HepG2 (cell line): Measurements from ENCODE around the gene GUCY1A2. TPM values are rescaled to one million over a fixed set of nuclear protein-coding genes. Genes with fewer than 3 reads are reported as not detected.

Experiments
- FOXA3 ChIP-seq: IDR thresholded peaks from 2 replicates; pipeline ENCODE4 v1.6.1; 2016; ENCODE audit warnings: missing genetic modification reagents, missing compliant biosample characterization
- HOXA9 ChIP-seq: sonication (generic); formaldehyde crosslinking; IDR thresholded peaks from 2 replicates; pipeline ENCODE4 v1.8.1; 2022; ENCODE audit warnings: missing genetic modification reagents, mild to moderate bottlenecking, moderate library complexity, borderline replicate concordance
- MAFK ChIP-seq, 2 experiments: IDR thresholded peaks in 1 of 2; conservative IDR thresholded peaks in 1 of 2; 2 replicates each; pipeline ENCODE4 v1.6.1; 2011; ENCODE audit warnings: improper control_type of control experiment in 2 of 2, low read length in 2 of 2
- PHF8 ChIP-seq: sonication (generic); formaldehyde crosslinking; IDR thresholded peaks from 2 replicates; pipeline ENCODE4 v1.5.0; 2020; ENCODE audit warnings: missing genetic modification reagents
- PRPF4 ChIP-seq: fragments of 200-400 bp; formaldehyde crosslinking; IDR thresholded peaks from 2 replicates; pipeline ENCODE4 v1.6.1; 2016; ENCODE audit warnings: low read length, low read depth; ENCODE audit not compliant: poor library complexity, severe bottlenecking
- RBM39 ChIP-seq: fragments of 200-400 bp; formaldehyde crosslinking; IDR thresholded peaks from one replicate; pipeline ENCODE4 v1.6.1; 2018; ENCODE audit warnings: antibody characterized with exemption, mild to moderate bottlenecking, low read depth, low read length; ENCODE audit not compliant: poor library complexity, severe bottlenecking
- ZBTB7A ChIP-seq: sonication (generic); formaldehyde crosslinking; IDR thresholded peaks from 2 replicates; pipeline ENCODE4 v1.8.0; 2022; ENCODE audit warnings: mild to moderate bottlenecking, missing genetic modification reagents
- ZNF468 ChIP-seq: sonication (generic); formaldehyde crosslinking; IDR thresholded peaks from 2 replicates; pipeline ENCODE4 v1.8.0; 2022; ENCODE audit warnings: mild to moderate bottlenecking, moderate library complexity, missing genetic modification reagents
- ZNF776 ChIP-seq: sonication (generic); formaldehyde crosslinking; IDR thresholded peaks from 2 replicates; pipeline ENCODE4 v1.4.0; 2020; ENCODE audit warnings: mild to moderate bottlenecking, missing genetic modification reagents
- polyA plus RNA-seq, 8 experiments: library from polyadenylated mRNA; depleted of rRNA in 3 of 8; stranded (reverse) in 7 of 8; unstranded in 1 of 8; fragments of >200 nt; fragmentation: Illumina TruSeq in 4 of 8; extraction: Trizol in 4 of 8; gene quantifications; 2 replicates each; pipeline versions ENCODE4 v1.2.1 to v1.2.3, GENCODE V29; 2011 to 2016; ENCODE audit warnings: low read depth in 4 of 8, missing spikeins in 1 of 8, mixed read lengths in 1 of 8; ENCODE audit not compliant: insufficient read depth in 1 of 8
- total RNA-seq, 5 experiments: library from RNA; depleted of rRNA; stranded (reverse); fragments of >200 nt; fragmentation: Illumina TruSeq; extraction: Trizol; gene quantifications; 2 replicates each; pipeline ENCODE4 v1.2.3, GENCODE V29; 2016; ENCODE audit warnings: low read depth in 1 of 5
- TF ChIP-seq, protein P1 (sequence below), 2 experiments: sonication (generic) in 1 of 2; formaldehyde crosslinking in 1 of 2; IDR thresholded peaks; 2 replicates each; pipeline versions ENCODE4 v1.6.1 to v1.9.0; 2014 to 2022; ENCODE audit warnings: antibody characterized with exemption in 1 of 2, borderline replicate concordance in 1 of 2, inconsistent platforms in 1 of 2, low read depth in 1 of 2, missing genetic modification reagents in 1 of 2
- TF ChIP-seq, protein P2 (sequence below): sonication (generic); formaldehyde crosslinking; IDR thresholded peaks from 2 replicates; pipeline ENCODE4 v1.9.0; 2021; ENCODE audit warnings: missing genetic modification reagents, borderline replicate concordance
- TF ChIP-seq, protein P3 (sequence below): sonication (generic); formaldehyde crosslinking; IDR thresholded peaks from 2 replicates; pipeline ENCODE4 v1.8.0; 2022; ENCODE audit warnings: missing genetic modification reagents, mild to moderate bottlenecking, borderline replicate concordance
- TF ChIP-seq, protein P4 (sequence below): sonication (generic); formaldehyde crosslinking; conservative IDR thresholded peaks from 2 replicates; pipeline ENCODE4 v1.8.0; 2022; ENCODE audit warnings: mild to moderate bottlenecking, moderate library complexity, missing genetic modification reagents
- TF ChIP-seq, protein P5 (sequence below): sonication (generic); formaldehyde crosslinking; IDR thresholded peaks from 2 replicates; pipeline ENCODE4 v1.5.0; 2020; ENCODE audit warnings: mild to moderate bottlenecking, missing genetic modification reagents, borderline replicate concordance

GUCY1A2 gene
- total and polyA plus RNA-seq, 2 of the 13 experiments (the other 11 are each of a cell fraction or from before 2014, with no cell fraction given), result 0.01 to 0.07 TPM

DNA sequence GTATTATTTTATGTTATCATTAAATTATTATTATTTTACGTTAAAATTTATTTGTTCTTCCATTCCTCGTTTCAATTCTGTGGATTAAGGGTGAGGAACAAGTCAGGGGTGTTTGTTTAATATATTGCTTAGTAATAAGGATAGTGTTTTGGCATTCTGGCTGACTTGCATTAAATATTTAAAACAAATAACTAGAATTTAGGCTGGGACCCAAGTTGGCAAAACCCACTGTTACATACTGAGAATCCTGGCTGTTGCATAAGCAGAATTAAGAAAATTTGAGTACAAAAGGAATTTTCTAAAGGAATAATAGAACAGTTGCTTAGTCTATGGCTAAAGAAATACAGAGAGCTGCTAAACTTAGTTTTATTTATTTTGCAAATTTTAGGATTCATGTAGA is 196.4 kb downstream of the GUCY1A2 start (continued):
- TF ChIP-seq, protein P1, sequence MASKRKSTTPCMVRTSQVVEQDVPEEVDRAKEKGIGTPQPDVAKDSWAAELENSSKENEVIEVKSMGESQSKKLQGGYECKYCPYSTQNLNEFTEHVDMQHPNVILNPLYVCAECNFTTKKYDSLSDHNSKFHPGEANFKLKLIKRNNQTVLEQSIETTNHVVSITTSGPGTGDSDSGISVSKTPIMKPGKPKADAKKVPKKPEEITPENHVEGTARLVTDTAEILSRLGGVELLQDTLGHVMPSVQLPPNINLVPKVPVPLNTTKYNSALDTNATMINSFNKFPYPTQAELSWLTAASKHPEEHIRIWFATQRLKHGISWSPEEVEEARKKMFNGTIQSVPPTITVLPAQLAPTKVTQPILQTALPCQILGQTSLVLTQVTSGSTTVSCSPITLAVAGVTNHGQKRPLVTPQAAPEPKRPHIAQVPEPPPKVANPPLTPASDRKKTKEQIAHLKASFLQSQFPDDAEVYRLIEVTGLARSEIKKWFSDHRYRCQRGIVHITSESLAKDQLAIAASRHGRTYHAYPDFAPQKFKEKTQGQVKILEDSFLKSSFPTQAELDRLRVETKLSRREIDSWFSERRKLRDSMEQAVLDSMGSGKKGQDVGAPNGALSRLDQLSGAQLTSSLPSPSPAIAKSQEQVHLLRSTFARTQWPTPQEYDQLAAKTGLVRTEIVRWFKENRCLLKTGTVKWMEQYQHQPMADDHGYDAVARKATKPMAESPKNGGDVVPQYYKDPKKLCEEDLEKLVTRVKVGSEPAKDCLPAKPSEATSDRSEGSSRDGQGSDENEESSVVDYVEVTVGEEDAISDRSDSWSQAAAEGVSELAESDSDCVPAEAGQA (IDR thresholded peaks at IDR 0.05; ENCODE audit: low read depth), result no peak
- TF ChIP-seq, protein P1 (CRISPR knock-in tag; IDR thresholded peaks at IDR 0.05; ENCODE audit: borderline replicate concordance), result no peak
- TF ChIP-seq RBM39, result no peak
- TF ChIP-seq HOXA9 (CRISPR knock-in tag), result no peak
- TF ChIP-seq ZNF468 (CRISPR knock-in tag), result no peak
- TF ChIP-seq, protein P2, sequence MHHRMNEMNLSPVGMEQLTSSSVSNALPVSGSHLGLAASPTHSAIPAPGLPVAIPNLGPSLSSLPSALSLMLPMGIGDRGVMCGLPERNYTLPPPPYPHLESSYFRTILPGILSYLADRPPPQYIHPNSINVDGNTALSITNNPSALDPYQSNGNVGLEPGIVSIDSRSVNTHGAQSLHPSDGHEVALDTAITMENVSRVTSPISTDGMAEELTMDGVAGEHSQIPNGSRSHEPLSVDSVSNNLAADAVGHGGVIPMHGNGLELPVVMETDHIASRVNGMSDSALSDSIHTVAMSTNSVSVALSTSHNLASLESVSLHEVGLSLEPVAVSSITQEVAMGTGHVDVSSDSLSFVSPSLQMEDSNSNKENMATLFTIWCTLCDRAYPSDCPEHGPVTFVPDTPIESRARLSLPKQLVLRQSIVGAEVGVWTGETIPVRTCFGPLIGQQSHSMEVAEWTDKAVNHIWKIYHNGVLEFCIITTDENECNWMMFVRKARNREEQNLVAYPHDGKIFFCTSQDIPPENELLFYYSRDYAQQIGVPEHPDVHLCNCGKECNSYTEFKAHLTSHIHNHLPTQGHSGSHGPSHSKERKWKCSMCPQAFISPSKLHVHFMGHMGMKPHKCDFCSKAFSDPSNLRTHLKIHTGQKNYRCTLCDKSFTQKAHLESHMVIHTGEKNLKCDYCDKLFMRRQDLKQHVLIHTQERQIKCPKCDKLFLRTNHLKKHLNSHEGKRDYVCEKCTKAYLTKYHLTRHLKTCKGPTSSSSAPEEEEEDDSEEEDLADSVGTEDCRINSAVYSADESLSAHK (CRISPR knock-in tag), result no peak
- no peak for TF ChIP-seq PRPF4
- TF ChIP-seq ZNF776, result no peak
- TF ChIP-seq PHF8, result no peak
- TF ChIP-seq, protein P3, sequence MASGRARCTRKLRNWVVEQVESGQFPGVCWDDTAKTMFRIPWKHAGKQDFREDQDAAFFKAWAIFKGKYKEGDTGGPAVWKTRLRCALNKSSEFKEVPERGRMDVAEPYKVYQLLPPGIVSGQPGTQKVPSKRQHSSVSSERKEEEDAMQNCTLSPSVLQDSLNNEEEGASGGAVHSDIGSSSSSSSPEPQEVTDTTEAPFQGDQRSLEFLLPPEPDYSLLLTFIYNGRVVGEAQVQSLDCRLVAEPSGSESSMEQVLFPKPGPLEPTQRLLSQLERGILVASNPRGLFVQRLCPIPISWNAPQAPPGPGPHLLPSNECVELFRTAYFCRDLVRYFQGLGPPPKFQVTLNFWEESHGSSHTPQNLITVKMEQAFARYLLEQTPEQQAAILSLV, result no peak
- TF ChIP-seq, protein P4, sequence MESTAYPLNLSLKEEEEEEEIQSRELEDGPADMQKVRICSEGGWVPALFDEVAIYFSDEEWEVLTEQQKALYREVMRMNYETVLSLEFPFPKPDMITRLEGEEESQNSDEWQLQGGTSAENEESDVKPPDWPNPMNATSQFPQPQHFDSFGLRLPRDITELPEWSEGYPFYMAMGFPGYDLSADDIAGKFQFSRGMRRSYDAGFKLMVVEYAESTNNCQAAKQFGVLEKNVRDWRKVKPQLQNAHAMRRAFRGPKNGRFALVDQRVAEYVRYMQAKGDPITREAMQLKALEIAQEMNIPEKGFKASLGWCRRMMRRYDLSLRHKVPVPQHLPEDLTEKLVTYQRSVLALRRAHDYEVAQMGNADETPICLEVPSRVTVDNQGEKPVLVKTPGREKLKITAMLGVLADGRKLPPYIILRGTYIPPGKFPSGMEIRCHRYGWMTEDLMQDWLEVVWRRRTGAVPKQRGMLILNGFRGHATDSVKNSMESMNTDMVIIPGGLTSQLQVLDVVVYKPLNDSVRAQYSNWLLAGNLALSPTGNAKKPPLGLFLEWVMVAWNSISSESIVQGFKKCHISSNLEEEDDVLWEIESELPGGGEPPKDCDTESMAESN (CRISPR knock-in tag), result no peak
- no peak for TF ChIP-seq MAFK (conservative IDR thresholded peaks at IDR 0.05 in 1 of 2, IDR thresholded peaks at IDR 0.05 in 1 of 2; ENCODE audit: low read length in 2 of 2)
- TF ChIP-seq, protein P5, sequence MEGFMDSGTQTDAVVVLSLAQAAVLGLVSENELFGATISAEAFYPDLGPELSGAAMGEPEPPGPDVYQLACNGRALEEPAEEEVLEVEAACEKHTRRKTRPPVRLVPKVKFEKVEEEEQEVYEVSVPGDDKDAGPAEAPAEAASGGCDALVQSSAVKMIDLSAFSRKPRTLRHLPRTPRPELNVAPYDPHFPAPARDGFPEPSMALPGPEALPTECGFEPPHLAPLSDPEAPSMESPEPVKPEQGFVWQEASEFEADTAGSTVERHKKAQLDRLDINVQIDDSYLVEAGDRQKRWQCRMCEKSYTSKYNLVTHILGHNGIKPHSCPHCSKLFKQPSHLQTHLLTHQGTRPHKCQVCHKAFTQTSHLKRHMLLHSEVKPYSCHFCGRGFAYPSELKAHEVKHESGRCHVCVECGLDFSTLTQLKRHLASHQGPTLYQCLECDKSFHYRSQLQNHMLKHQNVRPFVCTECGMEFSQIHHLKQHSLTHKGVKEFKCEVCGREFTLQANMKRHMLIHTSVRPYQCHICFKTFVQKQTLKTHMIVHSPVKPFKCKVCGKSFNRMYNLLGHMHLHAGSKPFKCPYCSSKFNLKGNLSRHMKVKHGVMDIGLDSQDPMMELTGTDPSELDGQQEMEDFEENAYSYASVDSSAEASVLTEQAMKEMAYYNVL (CRISPR knock-in tag), result no peak
- TF ChIP-seq ZBTB7A (CRISPR knock-in tag), result no peak
- no peak for TF ChIP-seq FOXA3 (CRISPR knock-in tag)
